Esophagus muscularis mucosa (tissue), 4 donors: ENCODE measurements around the gene PLXNA4. TPM values are rescaled to one million over a fixed set of nuclear protein-coding genes. Genes with fewer than 3 reads are reported as not detected.

Source experiments
- DNase-seq: peaks from one replicate; pipeline ENCODE4 v3.0.0-alpha.2; 2017; ENCODE audit errors: extremely low spot score
- H3K27ac ChIP-seq, 4 donors: fragments of 200-600 bp; sonication (generic); replicated peaks in 1 of 4; 1 replicate in 3 of 4; 2 replicates in 1 of 4; pipeline ENCODE4 v1.5.1; 2016 to 2019; ENCODE audit warnings: mild to moderate bottlenecking in 1 of 4
- H3K27me3 ChIP-seq, 4 donors: fragments of 200-600 bp; sonication (generic); one replicate each; pipeline versions ENCODE4 v1.5.1 to v1.6.0; 2016 to 2019
- H3K36me3 ChIP-seq, 4 donors: fragments of 200-600 bp; sonication (generic); one replicate each; pipeline ENCODE4 v1.5.1; 2016 to 2019
- H3K4me1 ChIP-seq, 4 donors: fragments of 200-600 bp; sonication (generic); one replicate each; pipeline ENCODE4 v1.5.1; 2016 to 2019
- H3K4me3 ChIP-seq, 4 donors: fragments of 200-600 bp; sonication (generic); 1 replicate in 2 of 4; 2 replicates in 2 of 4; pipeline ENCODE4 v1.5.1; 2016 to 2019; ENCODE audit warnings: mild to moderate bottlenecking in 4 of 4, moderate library complexity in 1 of 4
- H3K9me3 ChIP-seq, 4 donors: fragments of 200-600 bp; sonication (generic); 1 replicate in 3 of 4; 2 replicates in 1 of 4; pipeline ENCODE4 v1.5.1; 2016 to 2019
- EP300 ChIP-seq: sonication (generic); formaldehyde crosslinking; IDR thresholded peaks from one replicate; pipeline ENCODE4 v1.6.1; 2017; ENCODE audit warnings: antibody characterized with exemption
- POLR2A ChIP-seq: fragments of 450-650 bp; IDR thresholded peaks from one replicate; pipeline ENCODE4 v1.6.1; 2017; ENCODE audit warnings: antibody characterized with exemption, moderate library complexity, mild to moderate bottlenecking, low read depth
- POLR2AphosphoS5 ChIP-seq, 2 donors: sonication (generic); formaldehyde crosslinking; IDR thresholded peaks; one replicate each; pipeline ENCODE4 v1.6.1; 2017; ENCODE audit warnings: antibody characterized with exemption in 2 of 2
- WGBS: methylation state at CpG from one replicate; pipeline ENCODE4 v1.1.5; 2018; 5-methylcytosine and 5-hydroxymethylcytosine counted together
- intact Hi-C: fragments of 100-400 bp; cut with DNase I; formaldehyde crosslinking; loops from one replicate; pipeline ENCODE4 v1.15.1; 2023
- total RNA-seq, 4 donors: library from RNA; depleted of rRNA; stranded (reverse); fragments of >200 nt; gene quantifications; one replicate each; pipeline versions ENCODE4 v1.1.0 to v1.2.1, GENCODE V29; 2016
- TF ChIP-seq, protein P1 (sequence below), 3 experiments: fragments of 200-600 bp in 2 of 3; fragments of 450-650 bp in 1 of 3; sonication (generic) in 2 of 3; IDR thresholded peaks; one replicate each; pipeline ENCODE4 v1.5.1; 2017 to 2019; ENCODE audit warnings: antibody characterized with exemption in 3 of 3, mild to moderate bottlenecking in 2 of 3, moderate library complexity in 1 of 3

Gene PLXNA4
- total RNA-seq, 4 donors from 2014 or later, result 5.0 to 9.5 (median 6.6) TPM

GRCh38 chr7:132455378-132455777 lies 120.9 kb downstream of the PLXNA4 start:
- no peak overlapping the region for H3K4me3 ChIP-seq
- H3K36me3 ChIP-seq, result no peaks in the 10 kb centered on the region
- H3K4me1 ChIP-seq, result peaks cover 0 to 9% (median 6%) of the 10 kb centered on the region in 4 donors
- no peaks in the 10 kb centered on the region for H3K9me3 ChIP-seq
- no peak overlapping the region for H3K27ac ChIP-seq
- 58% methylated on average over 5 of the region's 9 CpGs for WGBS
- TF ChIP-seq EP300, result no peak
- TF ChIP-seq, protein P1, sequence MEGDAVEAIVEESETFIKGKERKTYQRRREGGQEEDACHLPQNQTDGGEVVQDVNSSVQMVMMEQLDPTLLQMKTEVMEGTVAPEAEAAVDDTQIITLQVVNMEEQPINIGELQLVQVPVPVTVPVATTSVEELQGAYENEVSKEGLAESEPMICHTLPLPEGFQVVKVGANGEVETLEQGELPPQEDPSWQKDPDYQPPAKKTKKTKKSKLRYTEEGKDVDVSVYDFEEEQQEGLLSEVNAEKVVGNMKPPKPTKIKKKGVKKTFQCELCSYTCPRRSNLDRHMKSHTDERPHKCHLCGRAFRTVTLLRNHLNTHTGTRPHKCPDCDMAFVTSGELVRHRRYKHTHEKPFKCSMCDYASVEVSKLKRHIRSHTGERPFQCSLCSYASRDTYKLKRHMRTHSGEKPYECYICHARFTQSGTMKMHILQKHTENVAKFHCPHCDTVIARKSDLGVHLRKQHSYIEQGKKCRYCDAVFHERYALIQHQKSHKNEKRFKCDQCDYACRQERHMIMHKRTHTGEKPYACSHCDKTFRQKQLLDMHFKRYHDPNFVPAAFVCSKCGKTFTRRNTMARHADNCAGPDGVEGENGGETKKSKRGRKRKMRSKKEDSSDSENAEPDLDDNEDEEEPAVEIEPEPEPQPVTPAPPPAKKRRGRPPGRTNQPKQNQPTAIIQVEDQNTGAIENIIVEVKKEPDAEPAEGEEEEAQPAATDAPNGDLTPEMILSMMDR (IDR thresholded peaks at IDR 0.05), result no peak
- TF ChIP-seq POLR2A, result no peak
- no peaks in the 10 kb centered on the region for H3K27me3 ChIP-seq
- intact Hi-C loops, result no loop called here
- no peak for DNase-seq

- WGBS, result 93% methylated on average over 3 of the region's 3 CpGs
- no peak overlapping the region for H3K4me3 ChIP-seq
- no peaks in the 10 kb centered on the region for H3K36me3 ChIP-seq
- no peak for DNase-seq
- no peaks in the 10 kb centered on the region for H3K9me3 ChIP-seq
- intact Hi-C loops, result no loop called here
- H3K4me1 ChIP-seq, result peaks cover 0 to 7% (median 2%) of the 10 kb centered on the region in 4 donors
- no peaks in the 10 kb centered on the region for H3K27me3 ChIP-seq
- H3K27ac ChIP-seq, result no peak overlapping the region
- TF ChIP-seq POLR2AphosphoS5 (IDR thresholded peaks at IDR 0.05) (no peak), EP300 (no peak), POLR2A (no peak)
- TF ChIP-seq, protein P1 (IDR thresholded peaks at IDR 0.05), result no peak
Measured at GRCh38 chr7:132453826-132454225, 122.4 kb downstream of the PLXNA4 start.

DNA sequence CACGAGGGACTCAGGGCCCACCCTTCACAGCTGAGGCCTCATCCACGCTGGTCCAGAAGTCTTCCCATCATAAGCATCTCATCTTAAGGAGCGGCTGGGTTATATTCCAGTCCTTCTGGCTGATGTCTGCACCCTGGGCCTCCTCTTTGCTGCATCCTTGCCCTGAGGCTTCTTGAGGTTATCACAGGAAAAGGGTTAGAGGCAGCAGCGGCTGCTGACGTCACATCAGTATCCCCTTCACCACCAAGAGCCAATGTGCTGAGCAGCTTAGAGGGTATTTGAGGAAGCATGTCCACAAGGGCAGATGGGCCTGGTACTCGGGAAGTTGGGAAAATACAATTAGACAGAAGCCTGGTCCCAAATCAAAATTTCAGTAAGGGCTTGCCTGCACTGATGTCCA lies 125.1 kb downstream of the PLXNA4 start:
- DNase-seq, result no peak
- no peak overlapping the region for H3K27ac ChIP-seq
- no peak overlapping the region for H3K4me3 ChIP-seq
- TF ChIP-seq EP300 (no peak), POLR2AphosphoS5 (IDR thresholded peaks at IDR 0.05) (no peak), POLR2A (no peak)
- TF ChIP-seq, protein P1 (IDR thresholded peaks at IDR 0.05), result no peak
- no peaks in the 10 kb centered on the region for H3K27me3 ChIP-seq
- no peaks in the 10 kb centered on the region for H3K9me3 ChIP-seq
- WGBS, result 88% methylated on average over 6 of the region's 6 CpGs
- intact Hi-C loops, result no loop called here
- H3K36me3 ChIP-seq, result no peaks in the 10 kb centered on the region
- no peaks in the 10 kb centered on the region for H3K4me1 ChIP-seq

GRCh38 chr7:132450696-132451095 lies 125.6 kb downstream of the PLXNA4 start:
- Histone ChIP-seq H3K9me3 (no peaks in the 10 kb centered on the region), H3K4me3 (no peak overlapping the region), H3K36me3 (no peaks in the 10 kb centered on the region), H3K27ac (no peak overlapping the region), H3K27me3 (no peaks in the 10 kb centered on the region), H3K4me1 (no peaks in the 10 kb centered on the region)
- intact Hi-C loops, result no loop called here
- no peak for TF ChIP-seq EP300
- no peak for TF ChIP-seq POLR2A
- TF ChIP-seq, protein P1 (IDR thresholded peaks at IDR 0.05), result no peak
- no peak for TF ChIP-seq POLR2AphosphoS5 (IDR thresholded peaks at IDR 0.05)
- DNase-seq, result no peak
- WGBS, result 91% methylated on average over 1 of the region's 1 CpG

- DNase-seq, result no peak
- Histone ChIP-seq H3K27me3 (no peaks in the 10 kb centered on the region), H3K4me1 (no peaks in the 10 kb centered on the region), H3K27ac (no peak overlapping the region), H3K36me3 (no peaks in the 10 kb centered on the region), H3K4me3 (no peak overlapping the region), H3K9me3 (no peaks in the 10 kb centered on the region)
- intact Hi-C loops, result no loop called here
- no peak for TF ChIP-seq EP300
- no peak for TF ChIP-seq POLR2AphosphoS5 (IDR thresholded peaks at IDR 0.05)
- TF ChIP-seq POLR2A, result no peak
- TF ChIP-seq, protein P1 (IDR thresholded peaks at IDR 0.05), result no peak
- 94% methylated on average over 4 of the region's 4 CpGs for WGBS
Measured at GRCh38 chr7:132450188-132450587, 126.1 kb downstream of the PLXNA4 start.
